Middle frontal gyrus (tissue), 1 donor: ENCODE measurements around the gene DCLK1.

Source experiments
- DNase-seq: peaks from one replicate; pipeline ENCODE4 v3.0.0-alpha.2; 2015; ENCODE audit warnings: low spot score; ENCODE audit errors: extremely low spot score

Gene DCLK1

DNA sequence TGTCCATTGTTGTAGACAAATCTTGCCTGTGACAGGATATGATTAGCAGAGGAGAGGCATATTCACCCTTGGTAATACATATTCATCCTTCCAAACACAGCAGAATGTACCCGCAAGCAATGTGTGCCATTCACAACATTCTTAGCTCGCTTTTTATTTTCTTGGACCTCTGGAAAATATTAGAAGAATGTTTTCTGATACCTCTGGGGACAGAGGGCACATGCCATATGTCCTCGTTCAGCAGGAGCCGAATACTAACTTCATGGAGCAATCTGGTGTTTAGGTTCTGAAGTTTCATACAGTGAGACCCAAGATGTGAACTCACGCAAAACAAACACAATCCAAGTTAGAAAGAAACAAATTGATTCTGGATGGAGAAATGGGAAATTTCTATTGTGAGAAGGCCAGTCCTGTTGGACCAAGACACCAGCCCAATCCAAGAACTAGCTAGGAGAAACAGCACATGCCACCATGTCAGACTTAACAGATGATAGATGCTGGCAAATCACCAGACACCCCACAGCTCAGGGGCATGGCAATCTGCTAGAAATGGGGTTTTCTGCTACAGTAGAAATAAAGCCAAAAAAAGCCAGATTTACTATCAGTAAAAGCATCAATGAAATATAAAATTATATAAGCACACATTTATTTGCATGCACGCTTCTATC lies 297.4 kb downstream of the DCLK1 start:
- DNase-seq = no peak

GRCh38 chr13:35833031-35833430 lies 298.2 kb downstream of the DCLK1 start:
- no peak for DNase-seq

GRCh38 chr13:35832551-35832950 lies 298.6 kb downstream of the DCLK1 start:
- no peak for DNase-seq

DNA sequence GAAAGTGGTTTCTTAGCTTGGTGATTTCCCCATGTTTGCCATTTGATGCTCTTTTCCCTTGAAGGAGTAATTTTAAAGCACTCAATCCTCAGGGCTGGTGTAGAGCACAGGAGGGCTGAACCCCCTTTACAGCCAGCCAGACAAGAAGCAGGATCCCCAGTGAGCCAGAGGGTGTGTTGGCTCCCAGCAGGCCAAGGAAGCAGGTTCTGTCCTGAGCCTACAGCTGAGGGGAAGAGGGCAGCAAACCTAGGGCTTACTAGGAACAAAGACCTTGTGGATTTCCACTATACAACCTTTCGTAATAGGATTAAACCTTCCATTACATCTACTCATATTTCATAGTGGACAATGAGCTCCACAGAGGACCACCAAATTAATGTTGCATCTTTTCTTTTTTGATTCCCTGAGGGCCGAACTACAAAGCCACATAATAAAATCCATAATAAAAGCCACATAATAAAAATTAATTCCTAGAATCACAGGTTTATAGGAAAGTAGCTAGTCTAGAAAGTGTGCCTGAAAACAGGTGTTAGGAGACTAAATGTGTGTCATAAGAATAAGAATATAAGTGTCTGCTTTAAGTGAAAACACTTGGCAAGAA lies 300.2 kb downstream of the DCLK1 start:
- DNase-seq = no peak

DNA sequence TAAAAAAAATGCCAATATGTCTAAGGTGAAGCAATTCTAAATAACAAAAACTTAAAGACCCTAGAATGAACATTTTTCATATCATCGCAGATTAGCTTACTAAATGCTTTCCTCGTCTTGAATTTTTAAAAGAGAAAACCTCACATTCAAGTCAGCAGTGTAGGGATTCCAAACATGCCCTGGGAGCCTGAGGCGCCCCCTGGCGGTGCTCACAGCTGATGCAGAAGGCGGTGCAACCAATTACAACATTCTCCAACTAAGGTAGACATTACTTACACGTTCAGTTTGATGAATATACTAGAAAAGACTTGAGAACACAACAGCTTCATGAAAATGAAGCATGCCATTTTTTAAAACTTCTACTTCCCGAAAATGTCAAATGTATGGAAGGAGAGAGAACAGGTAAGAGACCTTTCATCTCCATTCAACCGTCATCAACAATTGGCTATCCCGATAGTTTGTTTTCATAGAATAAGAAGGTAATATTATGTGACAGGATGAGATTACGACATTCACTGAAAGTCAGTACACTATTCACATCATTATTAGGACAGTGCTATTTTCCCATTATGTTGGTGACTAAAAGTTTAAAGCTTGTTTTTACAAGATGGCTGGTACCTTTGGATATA lies 304.4 kb downstream of the DCLK1 start:
- DNase-seq = no peak

DNA sequence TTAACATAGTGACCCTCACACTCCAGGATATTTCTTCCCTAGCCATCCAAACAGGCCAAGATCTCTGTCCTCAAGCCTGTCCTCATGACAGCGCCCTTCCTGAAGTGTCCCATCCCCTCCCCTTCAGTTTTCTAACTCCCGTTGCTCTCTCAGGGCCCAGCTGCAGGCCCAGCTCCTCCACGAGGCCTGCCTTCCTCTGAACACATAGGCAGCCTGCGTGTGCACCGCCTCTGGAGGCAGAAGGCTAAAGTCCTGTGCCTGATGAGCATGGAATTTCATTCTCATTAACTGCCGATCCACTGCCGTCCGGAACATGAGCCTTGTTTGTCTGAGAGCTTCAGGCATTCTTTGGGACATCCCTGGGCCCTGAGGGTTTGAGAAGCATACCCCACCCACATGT lies 306.4 kb downstream of the DCLK1 start:
- no peak for DNase-seq

GRCh38 chr13:35824395-35824794 lies 306.8 kb downstream of the DCLK1 start:
- no peak for DNase-seq

- DNase-seq = no peak
Measured at GRCh38 chr13:35822666-35823065, 308.5 kb downstream of the DCLK1 start.

- DNase-seq = no peak
Measured at GRCh38 chr13:35818633-35819067, 312.5 kb downstream of the DCLK1 start.

- no peak for DNase-seq
Measured at GRCh38 chr13:35817642-35818607, 313.3 kb downstream of the DCLK1 start.

DNA sequence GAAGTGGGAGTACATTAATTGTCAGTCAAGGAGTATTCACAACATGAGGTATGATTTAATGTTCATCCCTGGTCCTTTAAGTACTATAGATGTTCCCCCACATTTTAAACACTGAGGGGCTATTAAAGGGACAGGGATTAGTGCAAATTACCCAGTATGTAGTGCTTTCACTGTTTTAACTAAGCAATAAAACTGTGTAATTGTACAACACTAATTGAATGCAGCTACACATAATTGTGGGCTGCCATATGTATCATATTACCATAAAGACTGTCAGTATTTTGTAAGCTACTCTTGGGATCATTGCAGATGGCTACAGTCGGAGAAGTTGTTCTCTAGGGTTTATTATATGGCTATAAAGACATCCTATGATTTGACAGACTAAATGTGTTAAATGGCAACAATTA lies 316.6 kb downstream of the DCLK1 start:
- no peak for DNase-seq

DNA sequence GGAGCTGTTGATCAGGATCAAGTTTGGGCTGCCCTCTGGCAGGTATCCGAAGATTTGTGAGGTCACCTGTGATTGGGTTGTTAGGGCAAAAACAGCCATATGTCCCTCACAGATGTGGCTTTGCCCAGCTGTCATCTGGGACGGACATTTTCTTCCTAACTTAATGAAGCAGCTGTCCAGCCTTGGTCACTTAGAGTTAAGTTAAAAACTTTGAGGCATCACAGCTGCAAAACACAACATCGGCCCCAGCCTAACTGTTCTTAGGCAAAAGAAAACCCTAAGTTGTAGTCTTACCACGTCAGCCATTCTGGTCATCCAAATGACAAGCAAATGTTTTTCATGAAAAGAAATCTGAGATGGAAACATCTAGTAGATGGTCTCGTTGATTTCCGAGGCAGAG lies 318.4 kb downstream of the DCLK1 start:
- DNase-seq = no peak

GRCh38 chr13:35810321-35810720 lies 320.9 kb downstream of the DCLK1 start:
- no peak for DNase-seq

GRCh38 chr13:35808846-35809245 lies 322.3 kb downstream of the DCLK1 start:
- DNase-seq = no peak

- DNase-seq = no peak
Measured at GRCh38 chr13:35804901-35805300, 326.3 kb downstream of the DCLK1 start.

GRCh38 chr13:35797991-35798390 lies 333.2 kb downstream of the DCLK1 start:
- DNase-seq = no peak

DNA sequence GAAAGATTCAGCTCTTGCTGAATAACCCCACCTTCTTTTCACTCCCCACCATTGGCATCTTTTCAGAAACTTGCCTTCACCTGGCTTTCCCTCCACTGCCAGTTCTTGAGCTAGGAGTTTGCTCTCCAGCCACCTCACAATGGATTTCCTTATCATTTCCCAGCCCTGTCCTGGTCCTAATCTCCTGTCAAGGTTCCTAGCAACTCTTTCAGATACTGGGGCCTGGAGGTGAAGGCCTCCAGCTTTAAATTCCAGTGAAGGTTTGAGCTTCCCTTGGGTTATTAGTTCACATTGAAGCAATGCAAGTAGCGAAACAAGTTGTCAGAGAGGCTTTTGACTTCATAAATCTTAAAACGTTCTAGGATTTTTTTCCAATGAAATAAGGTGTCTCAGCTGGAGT lies 333.9 kb downstream of the DCLK1 start:
- no peak for DNase-seq

GRCh38 chr13:35796623-35797022 lies 334.6 kb downstream of the DCLK1 start:
- no peak for DNase-seq

DNA sequence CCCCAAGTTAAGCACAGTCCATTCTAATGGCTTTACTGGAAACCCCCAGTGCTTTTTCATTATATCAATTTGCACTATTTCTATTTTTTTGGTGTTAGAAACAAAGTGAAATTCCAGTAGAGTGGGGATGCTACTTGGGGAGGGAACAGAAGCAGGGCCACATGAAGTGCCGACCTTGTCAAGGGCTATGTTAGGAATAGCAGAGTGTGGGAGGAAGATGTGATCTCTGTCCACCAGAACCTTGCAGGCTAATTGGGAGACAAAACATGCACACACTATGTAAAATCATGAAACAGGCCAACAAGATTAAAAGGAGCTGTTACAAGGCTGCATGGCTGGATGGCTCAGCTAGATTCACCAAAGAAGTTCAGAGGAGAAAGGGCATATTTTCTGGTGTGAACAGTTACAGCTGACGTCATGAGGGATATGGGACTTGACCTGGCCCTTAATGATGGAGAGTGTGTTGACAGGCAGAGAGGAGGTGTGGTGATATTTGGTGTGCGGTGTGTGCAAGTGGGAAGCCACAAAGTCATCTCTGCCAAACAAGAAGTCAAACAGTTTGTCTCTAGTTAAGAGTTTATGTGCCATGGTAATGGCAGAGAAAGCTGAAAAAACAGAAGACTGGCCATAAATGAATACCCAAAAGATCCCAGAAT lies 336.3 kb downstream of the DCLK1 start:
- no peak for DNase-seq

DNA sequence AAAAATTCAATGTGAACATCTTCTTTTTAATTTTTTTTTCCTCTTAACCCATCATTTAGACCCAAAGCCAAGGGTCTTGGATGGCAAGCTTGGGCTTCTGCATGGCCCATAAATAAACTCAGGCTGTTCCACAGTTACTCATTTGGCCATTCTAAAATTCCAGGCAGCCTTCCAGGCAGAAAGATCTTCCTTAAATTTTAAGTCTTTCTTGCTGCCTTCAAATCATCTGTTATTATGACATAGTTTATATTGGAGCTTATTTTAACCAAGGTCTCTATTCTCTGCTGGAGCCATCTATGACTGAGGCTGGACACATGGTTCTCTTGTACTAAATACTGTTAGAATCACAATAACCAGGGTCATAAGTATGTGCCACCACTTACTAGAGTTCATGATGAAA lies 337.4 kb downstream of the DCLK1 start:
- DNase-seq = no peak

DNA sequence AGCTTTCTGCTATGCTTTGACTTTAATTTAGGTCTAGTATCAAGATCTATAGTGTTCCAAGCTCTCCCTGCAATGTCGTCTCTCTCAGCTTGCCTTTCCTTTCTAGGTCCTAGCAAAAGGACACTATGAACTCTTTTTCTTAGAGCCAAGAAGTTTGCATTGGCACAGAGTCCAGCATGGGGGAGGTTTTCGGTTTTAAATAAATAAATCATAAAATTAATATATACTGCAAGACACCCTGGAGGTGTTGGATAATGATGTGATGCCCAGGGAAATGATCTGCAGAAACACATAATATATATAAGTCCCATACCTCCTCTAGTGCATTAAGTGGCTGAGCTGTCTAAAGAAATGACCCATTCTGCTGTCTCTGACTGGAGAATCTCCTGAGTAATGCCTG lies 338.3 kb downstream of the DCLK1 start:
- DNase-seq = no peak
